Prostate gland (tissue), 2 donors: ENCODE data around the gene MAD2L2.

Source experiments
- CTCF ChIP-seq, 4 experiments: fragments of 200-600 bp in 2 of 4; fragments of 450-650 bp in 2 of 4; sonication (generic) in 2 of 4; IDR thresholded peaks; 1 replicate in 3 of 4; 2 replicates in 1 of 4; pipeline ENCODE4 v1.5.1; 2016 to 2019; ENCODE audit warnings: antibody characterized with exemption in 4 of 4, mild to moderate bottlenecking in 2 of 4, moderate library complexity in 2 of 4
- POLR2A ChIP-seq: fragments of 450-650 bp; IDR thresholded peaks from one replicate; pipeline ENCODE4 v1.6.1; 2016; ENCODE audit warnings: antibody characterized with exemption, mild to moderate bottlenecking
- POLR2AphosphoS5 ChIP-seq: sonication (generic); formaldehyde crosslinking; IDR thresholded peaks from one replicate; pipeline ENCODE4 v1.6.1; 2017; ENCODE audit warnings: antibody characterized with exemption

- TF ChIP-seq CTCF (IDR thresholded peaks at IDR 0.05) (no peak), POLR2AphosphoS5 (no peak), POLR2A (no peak)
Observed at GRCh38 chr1:11701981-11702803, 21.2 kb upstream of the MAD2L2 start.
